ENCODE measurements around the gene MCEE.
"Not testable (repeated sequence)": the region's sequence is repeated elsewhere in the genome, so short reads cannot be mapped to it uniquely, and the experiment has no call there.

MCEE gene

GRCh38 chr2:71130152-71130904 lies at the start of gene MCEE, which contains the start of gene MPHOSPH10:
Gene MCEE, minus strand, starts transcription at chr2:71130229. Its CDS starts 10 bp downstream, at chr2:71130219.
Gene MPHOSPH10, plus strand, starts transcription at chr2:71130634. Its CDS starts 32 bp downstream, at chr2:71130666.
- peak; percentile 95 for DNase-seq

GRCh38 chr2:71178836-71179235 lies 48.8 kb upstream of the MCEE start:
- DNase-seq: not testable (repeated sequence)

- DNase-seq: no peak
Measured at GRCh38 chr2:71174207-71174606, 44.2 kb upstream of the MCEE start.

- DNase-seq: no peak
Measured at GRCh38 chr2:71173096-71173495, 43.1 kb upstream of the MCEE start.

GRCh38 chr2:71166812-71167211 lies 36.8 kb upstream of the MCEE start:
- no peak for DNase-seq

GRCh38 chr2:71157124-71157793 lies 27.2 kb upstream of the MCEE start:
- peak; percentile 1 for DNase-seq

GRCh38 chr2:71156573-71156972 lies 26.5 kb upstream of the MCEE start:
- DNase-seq: no peak

GRCh38 chr2:71155846-71156245 lies 25.8 kb upstream of the MCEE start:
- no peak for DNase-seq

GRCh38 chr2:71154798-71155197 lies 24.8 kb upstream of the MCEE start:
- no peak for DNase-seq

GRCh38 chr2:71154279-71154678 lies 24.2 kb upstream of the MCEE start:
- DNase-seq: no peak

- DNase-seq: no peak
Measured at GRCh38 chr2:71153585-71154224, 23.7 kb upstream of the MCEE start.

- DNase-seq: no peak
Measured at GRCh38 chr2:71151620-71152019, 21.6 kb upstream of the MCEE start.

- DNase-seq: no peak
Measured at GRCh38 chr2:71150082-71150816, 20.2 kb upstream of the MCEE start.

GRCh38 chr2:71148506-71149063 lies 18.6 kb upstream of the MCEE start:
- no peak for DNase-seq

GRCh38 chr2:71143782-71144181 lies 13.8 kb upstream of the MCEE start:
- no peak for DNase-seq

- no peak for DNase-seq
Measured at GRCh38 chr2:71136174-71136573, 6.1 kb upstream of the MCEE start.

GRCh38 chr2:71133603-71134002 lies 3.6 kb upstream of the MCEE start:
- DNase-seq: no peak

- DNase-seq: not testable (repeated sequence)
Measured at GRCh38 chr2:71131387-71132166, 1.5 kb upstream of the MCEE start.

GRCh38 chr2:71130905-71131244 lies 846 bp upstream of the MCEE start:
- no peak for DNase-seq

GRCh38 chr2:71129902-71130151 lies 202 bp downstream of the MCEE start:
- peak; percentile 77 for DNase-seq

- DNase-seq: no peak
Measured at GRCh38 chr2:71129114-71129901, 721 bp downstream of the MCEE start.

- DNase-seq: no peak
Measured at GRCh38 chr2:71126957-71127356, 3.1 kb downstream of the MCEE start.

All from amniotic stem cell (primary cell).